Type B pancreatic cell (in vitro differentiated cells): ENCODE data around the gene IL22RA1. TPM values are rescaled to one million over a fixed set of nuclear protein-coding genes. Genes with fewer than 3 reads are reported as not detected.

Experiments
- DNase-seq: peaks from one replicate; pipeline ENCODE4 v3.0.0; 2021; ENCODE audit warnings: mixed read lengths; ENCODE audit not compliant: unreplicated experiment; ENCODE audit errors: extremely low spot score
- H3K27ac Mint-ChIP-seq: 2 replicates; pipeline ENCODE4 v1.8.0; 2021; ENCODE audit warnings: mild to moderate bottlenecking, mixed read lengths
- H3K27me3 Mint-ChIP-seq: 2 replicates; pipeline ENCODE4 v1.8.0; 2021; ENCODE audit warnings: mixed read lengths
- H3K36me3 Mint-ChIP-seq: 2 replicates; pipeline ENCODE4 v1.8.0; 2021; ENCODE audit warnings: mixed read lengths
- H3K4me1 Mint-ChIP-seq: one replicate; pipeline ENCODE4 v1.8.0; 2021; ENCODE audit warnings: mixed read lengths; ENCODE audit not compliant: unreplicated experiment
- H3K4me3 Mint-ChIP-seq: 2 replicates; pipeline ENCODE4 v1.8.0; 2021; ENCODE audit warnings: mild to moderate bottlenecking, mixed read lengths
- H3K9me3 Mint-ChIP-seq: 2 replicates; pipeline ENCODE4 v1.8.0; 2021; ENCODE audit warnings: mixed read lengths
- total RNA-seq: library from RNA; stranded (reverse); gene quantifications from 2 replicates; pipeline ENCODE4 v1.2.1, GENCODE V29; 2021; ENCODE audit warnings: low replicate concordance
- TF ChIP-seq, protein P1 (sequence below): fragments of 200-600 bp; sonication (generic); conservative IDR thresholded peaks from 2 replicates; pipeline ENCODE4 v1.5.0; 2021; ENCODE audit warnings: antibody characterized with exemption, mild to moderate bottlenecking

The IL22RA1 gene
- total RNA-seq, 1 donor from 2014 or later = 1.1 TPM

- H3K4me1 Mint-ChIP-seq = peaks cover 4% of the 10 kb centered on the region
- TF ChIP-seq, protein P1, sequence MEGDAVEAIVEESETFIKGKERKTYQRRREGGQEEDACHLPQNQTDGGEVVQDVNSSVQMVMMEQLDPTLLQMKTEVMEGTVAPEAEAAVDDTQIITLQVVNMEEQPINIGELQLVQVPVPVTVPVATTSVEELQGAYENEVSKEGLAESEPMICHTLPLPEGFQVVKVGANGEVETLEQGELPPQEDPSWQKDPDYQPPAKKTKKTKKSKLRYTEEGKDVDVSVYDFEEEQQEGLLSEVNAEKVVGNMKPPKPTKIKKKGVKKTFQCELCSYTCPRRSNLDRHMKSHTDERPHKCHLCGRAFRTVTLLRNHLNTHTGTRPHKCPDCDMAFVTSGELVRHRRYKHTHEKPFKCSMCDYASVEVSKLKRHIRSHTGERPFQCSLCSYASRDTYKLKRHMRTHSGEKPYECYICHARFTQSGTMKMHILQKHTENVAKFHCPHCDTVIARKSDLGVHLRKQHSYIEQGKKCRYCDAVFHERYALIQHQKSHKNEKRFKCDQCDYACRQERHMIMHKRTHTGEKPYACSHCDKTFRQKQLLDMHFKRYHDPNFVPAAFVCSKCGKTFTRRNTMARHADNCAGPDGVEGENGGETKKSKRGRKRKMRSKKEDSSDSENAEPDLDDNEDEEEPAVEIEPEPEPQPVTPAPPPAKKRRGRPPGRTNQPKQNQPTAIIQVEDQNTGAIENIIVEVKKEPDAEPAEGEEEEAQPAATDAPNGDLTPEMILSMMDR = no peak
- H3K36me3 Mint-ChIP-seq = no peaks in the 10 kb centered on the region
- H3K9me3 Mint-ChIP-seq = no peaks in the 10 kb centered on the region
- H3K27me3 Mint-ChIP-seq = peaks cover 4% of the 10 kb centered on the region
- H3K27ac Mint-ChIP-seq = no peak overlapping the region
- H3K4me3 Mint-ChIP-seq = no peak overlapping the region
- no peak for DNase-seq
These were observed 38.7 kb upstream of the IL22RA1 start for GRCh38 chr1:24181619-24182018.

- H3K27ac Mint-ChIP-seq = no peak overlapping the region
- DNase-seq = no peak
- TF ChIP-seq, protein P1 = no peak
- peaks cover 5% of the 10 kb centered on the region for H3K36me3 Mint-ChIP-seq
- no peak overlapping the region for H3K4me3 Mint-ChIP-seq
- no peaks in the 10 kb centered on the region for H3K9me3 Mint-ChIP-seq
- no peaks in the 10 kb centered on the region for H3K4me1 Mint-ChIP-seq
- H3K27me3 Mint-ChIP-seq = no peaks in the 10 kb centered on the region
These were observed 37.7 kb upstream of the IL22RA1 start for GRCh38 chr1:24180676-24181075.

DNA sequence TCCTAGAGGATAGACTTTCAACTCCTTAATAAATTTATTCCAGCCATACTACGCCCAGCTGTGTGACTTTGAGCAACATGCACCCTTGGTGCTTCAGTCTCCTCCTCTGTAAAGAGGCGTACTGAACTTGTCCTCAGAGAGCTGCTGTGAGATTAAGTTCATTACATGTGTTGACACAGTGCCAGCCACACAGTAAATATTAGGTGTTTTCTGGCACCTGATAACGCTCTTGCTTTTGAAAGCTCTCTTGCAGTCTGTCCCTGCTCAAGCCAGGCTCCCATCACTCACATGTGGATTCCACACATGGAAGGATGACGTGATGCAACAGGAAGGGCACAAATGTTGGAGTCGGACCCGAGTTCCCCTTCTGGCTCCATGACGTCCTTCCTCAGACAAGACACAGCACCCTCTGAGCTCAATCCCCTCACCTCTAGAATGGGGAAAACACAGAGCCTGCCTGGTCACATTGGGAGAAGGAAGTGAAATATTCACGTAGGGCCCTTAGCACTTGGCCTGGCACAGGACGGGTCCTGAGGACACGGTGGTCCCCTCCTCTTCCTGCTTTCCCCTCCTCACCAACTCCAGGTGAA is 36.4 kb upstream of the IL22RA1 start:
- Mint-ChIP-seq H3K4me1 (no peaks in the 10 kb centered on the region), H3K9me3 (no peaks in the 10 kb centered on the region), H3K36me3 (peaks cover 6% of the 10 kb centered on the region), H3K27ac (no peak overlapping the region), H3K27me3 (no peaks in the 10 kb centered on the region), H3K4me3 (no peak overlapping the region)
- TF ChIP-seq, protein P1 = no peak
- DNase-seq = no peak

DNA sequence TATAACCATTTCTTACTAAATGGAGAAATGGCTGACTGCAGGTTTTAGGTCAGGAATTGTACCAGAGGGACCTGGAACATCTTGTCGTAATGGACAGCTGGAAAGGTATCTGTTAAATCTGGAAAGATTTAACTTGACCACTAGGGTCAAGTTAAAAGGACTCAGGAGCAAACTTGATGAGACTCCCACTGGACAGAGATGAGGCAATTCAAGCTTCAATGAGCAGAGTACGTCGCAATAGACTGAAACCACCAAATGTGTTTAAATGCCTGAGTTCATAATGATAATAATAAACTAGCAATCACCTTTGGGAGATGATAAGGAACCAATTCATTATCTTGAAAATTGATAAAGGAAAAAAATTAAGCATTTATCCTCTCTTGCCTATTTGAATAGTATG is 35.5 kb upstream of the IL22RA1 start:
- no peaks in the 10 kb centered on the region for H3K4me1 Mint-ChIP-seq
- H3K9me3 Mint-ChIP-seq = peaks cover 5% of the 10 kb centered on the region
- TF ChIP-seq, protein P1 = no peak
- no peak overlapping the region for H3K27ac Mint-ChIP-seq
- H3K27me3 Mint-ChIP-seq = no peaks in the 10 kb centered on the region
- no peak for DNase-seq
- H3K4me3 Mint-ChIP-seq = no peak overlapping the region
- peaks cover 9% of the 10 kb centered on the region for H3K36me3 Mint-ChIP-seq

GRCh38 chr1:24177161-24177560 is 34.2 kb upstream of the IL22RA1 start:
- Mint-ChIP-seq H3K36me3 (peaks cover 9% of the 10 kb centered on the region), H3K9me3 (peaks cover 5% of the 10 kb centered on the region), H3K27ac (no peak overlapping the region), H3K4me3 (no peak overlapping the region), H3K4me1 (no peaks in the 10 kb centered on the region), H3K27me3 (no peaks in the 10 kb centered on the region)
- no peak for DNase-seq
- TF ChIP-seq, protein P1 = no peak
